ENCODE results near the gene OR2S2. TPM values are rescaled to one million over a fixed set of nuclear protein-coding genes. Genes with fewer than 3 reads are reported as not detected.

The OR2S2 gene
- not detected in 2 replicates for total RNA-seq

GRCh38 chr9:35958104-35958837, at the start of gene OR2S2:
OR2S2 (minus strand) TSS chr9:35958154; CDS start chr9:35958098, 56 bp downstream.

GRCh38 chr9:35909274-35909673, 48.7 kb downstream of the OR2S2 start, which contains the start of gene SPAAR:
SPAAR (plus strand) TSS chr9:35909490; CDS start chr9:35910464, 974 bp downstream.

Other genes with a start within 250 kb of the OR2S2 start
- 181 and 228 TPM in 2 replicates for gene TLN1, start 226.0 kb downstream of the OR2S2 start, total RNA-seq
- 71.5 and 79.1 TPM in 2 replicates for gene CREB3, start 225.5 kb downstream of the OR2S2 start, total RNA-seq
- gene GBA2, start 208.9 kb downstream of the OR2S2 start, total RNA-seq = 16.8 and 20.4 TPM in 2 replicates
- 10.2 and 11.6 TPM in 2 replicates for gene RGP1, start 208.9 kb downstream of the OR2S2 start, total RNA-seq
- gene MSMP, start 203.9 kb downstream of the OR2S2 start, total RNA-seq = not detected in 2 replicates
- gene NPR2, start 166.6 kb downstream of the OR2S2 start, total RNA-seq = 15.5 and 22.6 TPM in 2 replicates
- 0.71 and 1.2 TPM in 2 replicates for gene SPAG8, start 145.9 kb downstream of the OR2S2 start, total RNA-seq
- 22.2 and 30.4 TPM in 2 replicates for gene HINT2, start 143.1 kb downstream of the OR2S2 start, total RNA-seq
- gene FAM221B, start 129.4 kb downstream of the OR2S2 start, total RNA-seq = not detected in 2 replicates
- 1.6 and 2.3 TPM in 2 replicates for gene TMEM8B, start 128.9 kb downstream of the OR2S2 start, total RNA-seq
- gene OR13J1, start 87.8 kb downstream of the OR2S2 start, total RNA-seq = not detected in 2 replicates
- 0.14 and 0.28 TPM in 2 replicates for gene HRCT1, start 52.0 kb downstream of the OR2S2 start, total RNA-seq
- gene SPAAR, start 48.7 kb downstream of the OR2S2 start, total RNA-seq = 0.18 TPM in 1 of 2 replicates, not detected in the other
- 47.4 and 67.4 TPM in 2 replicates for gene RECK, start 78.8 kb upstream of the OR2S2 start, total RNA-seq
- gene GLIPR2, start 178.6 kb upstream of the OR2S2 start, total RNA-seq = 43.8 and 47.2 TPM in 2 replicates
- 0.57 and 1.5 TPM in 2 replicates for gene CCIN, start 211.2 kb upstream of the OR2S2 start, total RNA-seq
- gene CLTA, start 232.8 kb upstream of the OR2S2 start, total RNA-seq = 281 and 295 TPM in 2 replicates